GM18526 (cell line): ENCODE data around the gene SUSD3.
A peak's percentile ranks its signal among the peaks of the same experiment; 100 is the strongest.

Source experiments
- POLR2A ChIP-seq: IDR thresholded peaks from 3 replicates; pipeline ENCODE4 v1.6.1; 2011; ENCODE audit not compliant: insufficient read length; ENCODE audit errors: extremely low read depth

Gene SUSD3

GRCh38 chr9:93115486-93116071 is 57.1 kb downstream of the SUSD3 start:
- no peak for TF ChIP-seq POLR2A

- TF ChIP-seq POLR2A: no peak
Observed at GRCh38 chr9:93116072-93116961, 57.8 kb downstream of the SUSD3 start.

- TF ChIP-seq POLR2A: no peak
Observed at GRCh38 chr9:93117924-93118862, 59.7 kb downstream of the SUSD3 start.

- no peak for TF ChIP-seq POLR2A
Observed at GRCh38 chr9:93118863-93119702, 60.6 kb downstream of the SUSD3 start.

DNA sequence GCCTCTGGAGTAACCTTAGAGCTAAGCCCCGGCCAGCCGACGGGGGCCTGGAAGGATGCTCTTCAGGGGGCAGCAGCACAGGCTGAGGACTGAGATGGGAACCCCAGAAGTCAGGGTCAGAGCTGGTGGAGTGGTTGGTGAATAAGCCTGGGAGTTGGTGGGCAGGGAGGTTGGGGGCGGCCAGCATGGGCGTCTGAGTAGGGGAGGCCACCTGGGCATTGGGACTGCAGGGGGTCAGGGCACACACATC is 61.1 kb downstream of the SUSD3 start:
- TF ChIP-seq POLR2A: no peak

GRCh38 chr9:93119953-93120845 is 61.7 kb downstream of the SUSD3 start:
- peak; percentile 33 for TF ChIP-seq POLR2A

DNA sequence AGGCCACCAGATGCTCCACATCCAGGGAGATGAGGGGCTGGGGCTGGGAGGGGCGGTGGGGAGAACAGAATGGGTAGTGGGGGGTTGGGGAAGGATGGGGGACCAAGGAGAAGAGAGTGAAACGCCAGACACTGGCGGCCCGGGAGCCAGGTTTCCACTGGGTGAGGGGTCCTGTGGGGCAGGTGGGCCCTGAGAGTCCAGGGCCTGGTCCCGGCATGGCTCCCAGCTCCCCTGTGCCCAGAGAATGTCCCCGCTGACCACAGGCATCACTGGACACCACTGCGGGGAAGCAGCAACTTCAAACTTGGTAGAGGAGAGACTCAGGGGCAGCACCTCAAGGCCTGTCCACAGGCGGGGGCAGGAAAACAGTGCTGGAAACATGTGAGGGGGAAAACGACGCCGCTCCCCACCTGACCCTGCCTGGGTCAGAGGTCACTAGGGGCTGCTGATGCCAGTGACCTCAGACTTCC is 62.4 kb downstream of the SUSD3 start:
- no peak for TF ChIP-seq POLR2A

DNA sequence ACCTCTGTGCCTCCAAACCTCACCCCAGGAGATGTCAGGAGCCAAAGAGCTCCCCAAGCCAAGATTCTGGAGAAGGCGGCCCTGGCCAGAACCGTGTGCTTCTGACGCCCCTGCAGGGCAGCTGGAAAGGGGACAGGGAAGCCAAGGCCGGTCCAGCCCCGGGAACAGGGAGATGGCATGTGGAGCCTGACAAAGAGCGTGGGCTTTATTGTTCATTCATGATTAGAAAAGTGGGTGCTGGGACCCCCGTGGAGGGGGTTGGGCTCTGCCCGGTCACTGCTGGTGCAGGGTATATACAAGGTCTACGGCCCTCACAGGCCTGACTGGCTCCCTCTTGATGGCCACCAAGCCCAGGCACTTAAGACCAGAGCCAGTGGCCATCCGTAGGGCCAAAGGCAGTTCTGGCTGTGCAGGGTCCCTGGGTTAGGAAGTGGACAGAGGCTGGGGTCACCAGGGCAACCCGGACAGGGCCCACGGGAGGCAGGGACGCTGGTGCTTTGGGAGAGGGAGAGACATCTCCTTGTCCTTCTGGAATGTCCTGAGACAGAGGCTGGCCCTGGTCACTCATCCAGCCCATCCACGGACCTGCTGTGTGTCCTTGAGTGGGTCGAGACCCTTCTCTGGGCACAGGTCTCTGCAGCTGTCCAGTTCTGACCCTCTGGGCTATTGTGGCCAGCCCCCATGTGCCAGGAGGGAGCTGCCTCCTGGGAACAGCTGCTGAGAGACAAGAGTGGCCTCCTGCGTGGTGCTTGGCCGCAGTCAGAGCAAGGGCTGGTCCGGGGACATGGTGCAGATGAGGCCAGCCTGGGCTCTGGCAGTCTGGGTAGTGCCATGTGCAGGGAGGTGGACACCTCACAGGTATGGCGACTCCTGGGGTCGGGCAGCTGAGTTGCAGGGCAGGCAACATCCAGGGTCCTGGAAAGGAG is 63.1 kb downstream of the SUSD3 start:
- no peak for TF ChIP-seq POLR2A

DNA sequence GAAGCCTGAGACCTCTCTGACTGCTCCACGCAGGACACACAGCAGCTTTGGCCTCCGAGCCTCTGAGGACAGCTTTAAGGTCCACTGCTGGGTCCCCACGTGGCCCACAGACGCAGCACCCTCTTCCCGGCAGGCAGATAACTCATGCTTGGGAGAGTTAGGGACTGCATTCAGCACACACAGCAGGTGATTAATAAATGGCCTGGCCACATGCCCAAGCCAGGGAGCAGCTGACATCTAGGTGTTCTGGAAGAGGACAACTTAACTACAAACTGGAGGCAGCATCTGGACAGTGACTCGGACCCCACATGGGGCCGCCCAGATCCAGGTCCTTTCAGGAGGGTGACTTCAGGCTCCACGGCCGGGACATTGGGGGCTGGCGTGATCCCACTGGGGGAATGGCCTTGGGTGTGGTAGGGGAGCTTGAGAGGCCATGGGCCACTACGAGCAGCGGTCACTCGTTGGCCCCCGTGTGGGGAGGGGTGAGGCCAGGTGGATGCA is 64.3 kb downstream of the SUSD3 start:
- no peak for TF ChIP-seq POLR2A

- TF ChIP-seq POLR2A: no peak
Observed at GRCh38 chr9:93123561-93124283, 65.2 kb downstream of the SUSD3 start.

GRCh38 chr9:93124793-93125192 is 66.3 kb downstream of the SUSD3 start:
- TF ChIP-seq POLR2A: no peak

DNA sequence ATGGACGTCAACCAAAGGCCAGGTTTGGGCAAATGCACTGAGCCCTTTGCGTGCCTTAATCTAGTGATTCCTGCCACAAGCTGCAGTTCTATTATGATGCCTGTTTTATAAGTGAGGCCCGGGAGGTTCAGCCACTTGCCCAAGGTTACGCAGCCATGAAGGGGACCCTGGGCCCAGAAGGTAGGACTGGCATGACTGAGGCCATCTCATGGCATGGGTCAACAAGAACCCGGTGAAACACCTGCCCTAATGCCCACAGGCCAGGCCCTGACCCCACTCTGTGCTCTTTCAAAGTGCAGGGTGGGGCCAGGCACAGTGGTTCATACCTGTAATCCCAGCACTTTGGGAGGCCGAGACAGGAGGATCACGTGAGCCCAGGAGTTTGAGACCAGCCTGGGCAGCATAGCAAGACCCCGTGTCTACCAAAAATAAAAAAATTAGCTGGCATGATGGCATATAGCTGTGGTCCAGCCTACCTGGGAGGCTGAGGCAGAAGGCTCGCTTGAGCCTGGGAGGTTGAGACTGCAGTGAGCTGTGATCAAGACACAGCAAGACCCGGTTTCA is 66.9 kb downstream of the SUSD3 start:
- TF ChIP-seq POLR2A: no peak
